ENCODE data around the gene RHBDL1.

- TF ChIP-seq POLR2A (IDR thresholded peaks at IDR 0.05; ENCODE audit: low read depth, low read length), result no peak
- TF ChIP-seq CTCF (IDR thresholded peaks at IDR 0.05; ENCODE audit: extremely low read depth in 1 of 2, insufficient read depth in 1 of 2, low read depth in 1 of 2, low read length in 2 of 2), result no peak
- no peak for TF ChIP-seq POLR2AphosphoS5 (IDR thresholded peaks at IDR 0.05; ENCODE audit: insufficient read depth, low read depth, low read length)
- TF ChIP-seq EZH2 (IDR thresholded peaks at IDR 0.05; ENCODE audit: borderline replicate concordance, low read depth, low read length, severe bottlenecking), result no peak
- TF ChIP-seq GATA2 (IDR thresholded peaks at IDR 0.05; ENCODE audit: insufficient read depth, insufficient read length, low read depth, low read length), result no peak
- TF ChIP-seq MAX (IDR thresholded peaks at IDR 0.05; ENCODE audit: insufficient read depth, insufficient read length), result no peak
Observed at GRCh38 chr16:629185-629832, 46.2 kb upstream of the RHBDL1 start.

All from endothelial cell of umbilical vein (primary cell).